Hepatocyte (in vitro differentiated cells): ENCODE data around the gene COL5A2.

ENCODE experiments used
- EZH2phosphoT487 ChIP-seq: fragments of 200-600 bp; sonication (generic); IDR thresholded peaks from one replicate; pipeline ENCODE4 v1.6.1; 2018; ENCODE audit warnings: antibody characterized with exemption, mild to moderate bottlenecking, low read depth, moderate library complexity; ENCODE audit not compliant: unreplicated experiment, severe bottlenecking
- TF ChIP-seq, protein P1 (sequence below): fragments of 200-600 bp; sonication (generic); IDR thresholded peaks from 2 replicates; pipeline ENCODE4 v1.5.1; 2016; ENCODE audit warnings: antibody characterized with exemption, mild to moderate bottlenecking; ENCODE audit not compliant: poor library complexity

- TF ChIP-seq EZH2phosphoT487, result no peak
- TF ChIP-seq, protein P1, sequence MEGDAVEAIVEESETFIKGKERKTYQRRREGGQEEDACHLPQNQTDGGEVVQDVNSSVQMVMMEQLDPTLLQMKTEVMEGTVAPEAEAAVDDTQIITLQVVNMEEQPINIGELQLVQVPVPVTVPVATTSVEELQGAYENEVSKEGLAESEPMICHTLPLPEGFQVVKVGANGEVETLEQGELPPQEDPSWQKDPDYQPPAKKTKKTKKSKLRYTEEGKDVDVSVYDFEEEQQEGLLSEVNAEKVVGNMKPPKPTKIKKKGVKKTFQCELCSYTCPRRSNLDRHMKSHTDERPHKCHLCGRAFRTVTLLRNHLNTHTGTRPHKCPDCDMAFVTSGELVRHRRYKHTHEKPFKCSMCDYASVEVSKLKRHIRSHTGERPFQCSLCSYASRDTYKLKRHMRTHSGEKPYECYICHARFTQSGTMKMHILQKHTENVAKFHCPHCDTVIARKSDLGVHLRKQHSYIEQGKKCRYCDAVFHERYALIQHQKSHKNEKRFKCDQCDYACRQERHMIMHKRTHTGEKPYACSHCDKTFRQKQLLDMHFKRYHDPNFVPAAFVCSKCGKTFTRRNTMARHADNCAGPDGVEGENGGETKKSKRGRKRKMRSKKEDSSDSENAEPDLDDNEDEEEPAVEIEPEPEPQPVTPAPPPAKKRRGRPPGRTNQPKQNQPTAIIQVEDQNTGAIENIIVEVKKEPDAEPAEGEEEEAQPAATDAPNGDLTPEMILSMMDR, result no peak
Measured at GRCh38 chr2:189168856-189169499, 10.6 kb downstream of the COL5A2 start.
